Inflammatory macrophage (primary cell): ENCODE results near the gene MESP1.
A peak's percentile ranks its signal among the peaks of the same experiment; 100 is the strongest.

ENCODE experiments used
- DNase-seq, 2 donors: peaks; one replicate each; pipeline ENCODE4 v3.0.0-alpha.2; 2020 to 2022

Gene MESP1

DNA sequence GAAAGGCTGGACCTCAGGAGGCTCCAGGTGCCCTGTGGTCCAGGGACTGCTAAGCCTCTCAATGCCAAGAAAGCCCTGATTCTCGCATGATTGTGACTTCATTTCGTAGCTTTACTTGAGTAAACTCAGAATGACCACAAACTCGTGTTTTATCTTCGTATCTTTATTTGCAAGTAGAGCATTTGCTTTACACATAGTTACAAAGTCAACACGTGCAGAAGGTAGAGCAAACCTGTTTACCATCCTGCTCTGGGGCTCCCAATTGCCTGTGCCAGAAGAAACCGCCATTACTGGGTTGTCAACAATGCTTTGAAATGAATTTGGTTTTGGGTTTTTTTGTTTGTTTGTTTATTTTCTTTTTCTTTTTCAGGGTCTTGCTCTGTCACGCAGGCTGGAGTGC lies 5.8 kb upstream of the MESP1 start:
- DNase-seq: no peak

DNA sequence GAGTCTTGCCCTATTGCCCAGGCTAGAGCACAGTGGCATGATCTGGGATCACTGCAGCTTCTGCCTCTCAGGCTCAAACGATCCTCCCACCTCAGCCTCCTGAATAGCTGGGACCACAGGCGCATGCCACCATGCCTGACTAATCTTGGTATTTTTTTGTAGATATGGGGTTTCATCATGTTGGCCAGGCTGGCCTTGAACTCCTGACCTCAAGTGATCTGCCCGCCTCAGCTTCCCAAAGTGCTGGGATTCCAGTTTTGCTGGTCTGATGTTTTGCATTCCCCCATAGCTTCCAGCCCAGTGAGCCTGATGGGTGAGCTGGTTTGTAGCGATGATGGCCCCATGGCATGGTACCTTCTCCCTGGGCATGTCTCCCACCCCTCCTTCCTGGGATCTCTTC lies 4.7 kb upstream of the MESP1 start:
- no peak for DNase-seq

DNA sequence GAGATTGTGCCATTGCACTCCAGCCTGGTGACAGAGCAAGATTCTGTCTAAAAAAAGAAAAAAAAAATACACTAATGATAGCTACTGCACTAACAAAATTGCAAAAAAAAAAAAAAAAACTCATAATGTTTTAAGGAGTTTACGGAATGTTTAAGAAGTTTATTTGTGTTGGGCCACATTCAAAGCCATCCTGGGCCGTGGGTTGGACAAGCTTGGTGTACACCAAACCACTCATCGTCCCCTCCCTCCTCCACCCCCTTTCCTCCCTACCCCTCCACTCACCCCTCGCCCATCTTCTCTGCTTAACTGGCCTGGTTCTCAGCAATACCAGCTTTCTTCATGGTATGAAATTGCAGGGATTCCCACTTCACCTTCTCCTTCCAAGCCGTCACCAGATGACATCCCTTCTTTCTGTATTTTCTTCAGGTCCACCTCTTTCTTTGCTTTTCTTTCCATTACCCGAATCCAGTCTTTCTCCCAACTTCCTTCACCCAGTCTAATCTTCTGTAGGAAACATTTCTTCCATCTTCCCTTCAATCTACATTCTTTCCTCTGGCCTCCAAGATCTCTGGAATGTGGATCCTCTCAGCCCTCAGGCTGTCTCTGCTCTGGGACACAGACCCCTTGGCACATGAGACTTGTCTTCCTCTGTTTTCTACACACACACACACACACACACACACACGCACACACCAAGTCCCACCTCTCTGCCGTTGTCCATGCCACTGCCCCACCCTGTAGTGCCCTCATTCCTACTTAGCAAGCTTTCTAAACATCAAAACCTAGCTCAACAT lies 3.5 kb upstream of the MESP1 start:
- no peak for DNase-seq

GRCh38 chr15:89753855-89754254 lies 2.8 kb upstream of the MESP1 start:
- DNase-seq: no peak

DNA sequence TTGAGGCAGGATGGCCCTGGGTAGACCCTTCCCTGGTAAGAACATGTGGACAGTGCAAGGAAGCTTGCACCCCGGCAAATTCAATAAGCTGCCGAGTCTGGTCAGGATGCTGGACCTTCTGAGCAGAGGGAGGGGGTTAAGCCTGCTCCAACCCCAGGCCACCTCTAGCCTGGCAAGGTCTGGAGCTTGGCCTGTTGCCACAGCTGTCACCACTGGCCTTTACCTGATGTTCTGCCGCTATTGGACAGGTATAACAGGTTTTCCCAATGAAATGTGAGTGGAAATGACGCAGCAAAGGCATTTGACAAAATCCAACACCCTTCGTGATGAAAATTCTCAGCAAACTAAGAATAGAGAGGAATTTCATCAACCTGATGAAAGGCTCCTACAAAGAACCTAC lies 699 bp upstream of the MESP1 start:
- DNase-seq: no peak

- peak in 1 of 2 donors; percentile 5 for DNase-seq
Measured at GRCh38 chr15:89749951-89750559, 994 bp downstream of the MESP1 start.

DNA sequence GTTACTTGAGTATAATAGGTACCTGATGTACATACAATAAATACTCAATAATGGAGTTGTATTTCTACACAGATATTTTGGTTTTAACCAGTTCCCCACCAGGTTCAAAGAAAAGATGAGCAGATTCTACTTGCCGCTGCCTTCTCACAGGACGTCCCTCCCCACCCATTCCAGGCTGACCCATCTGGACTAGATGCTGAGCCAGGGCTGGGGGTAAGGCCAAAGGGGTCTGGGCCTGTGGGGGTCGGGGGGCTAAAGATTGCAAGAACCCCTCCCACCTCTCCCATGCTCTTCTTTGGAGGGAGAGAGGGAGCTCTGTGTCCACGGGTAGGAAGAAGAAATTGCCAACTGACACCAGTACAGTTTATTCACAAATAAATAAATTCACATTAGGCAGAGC lies 1.5 kb downstream of the MESP1 start:
- DNase-seq: no peak

- DNase-seq: no peak
Measured at GRCh38 chr15:89749054-89749453, 2.0 kb downstream of the MESP1 start.

DNA sequence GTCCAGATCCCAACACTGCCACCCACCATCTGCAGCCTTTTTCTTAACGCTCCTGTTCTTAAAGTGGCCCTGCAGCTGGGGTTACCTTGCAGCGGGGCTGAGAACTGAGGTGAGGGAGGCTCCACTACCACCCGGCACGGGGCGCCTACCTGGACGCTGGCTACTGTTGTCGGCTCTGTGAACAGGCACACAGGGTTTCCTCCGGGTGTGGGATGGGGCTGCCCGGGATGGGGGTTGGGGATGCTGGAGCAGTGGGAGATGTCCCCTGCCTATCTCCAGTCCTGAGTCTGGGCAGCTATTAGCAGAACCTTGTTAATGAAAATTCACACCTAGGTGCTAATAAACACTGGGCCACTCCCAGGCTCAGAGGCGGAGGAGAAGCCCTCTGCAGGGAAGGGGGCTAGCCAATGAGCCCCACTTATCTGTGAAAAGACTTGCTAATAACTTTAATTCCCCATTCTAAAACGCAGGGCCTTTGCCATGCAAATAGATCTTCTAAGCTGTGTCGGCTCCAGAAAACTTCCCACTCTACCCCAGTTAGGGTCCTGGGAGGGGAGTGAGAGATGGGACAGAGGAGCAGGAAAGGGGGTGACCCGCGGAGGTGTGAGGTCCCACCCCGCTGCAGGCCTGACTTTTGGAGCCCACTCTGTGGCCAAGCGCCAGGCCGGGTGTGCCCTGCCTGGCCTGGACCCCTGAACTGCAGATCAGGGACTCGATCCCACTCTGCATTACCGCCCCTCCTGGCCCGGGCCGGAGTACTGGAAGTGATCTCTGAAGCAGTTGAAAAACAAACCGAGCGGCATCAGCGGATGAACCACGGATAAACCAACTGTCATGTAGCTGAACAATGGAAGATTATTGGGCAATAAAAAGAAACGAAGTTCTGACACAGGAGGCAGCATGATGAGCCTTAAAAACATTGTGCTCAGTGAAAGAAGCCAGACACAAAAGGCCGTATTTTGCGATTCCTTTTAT lies 3.1 kb downstream of the MESP1 start:
- no peak for DNase-seq

DNA sequence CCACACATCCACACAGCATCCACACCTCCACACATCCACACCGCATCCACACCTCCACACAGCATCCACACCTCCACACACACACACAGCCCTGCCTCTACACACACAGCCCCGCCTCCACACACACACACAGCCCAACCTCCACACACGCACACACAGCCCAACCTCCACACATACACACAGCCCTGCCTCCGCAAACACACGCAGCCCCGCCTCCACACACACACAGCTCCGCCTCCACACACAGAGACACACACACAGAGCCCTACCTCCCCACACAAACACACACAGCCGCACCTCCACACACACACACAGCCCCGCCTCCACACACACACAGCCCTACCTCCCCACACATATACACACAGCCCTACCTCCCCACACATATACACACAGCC lies 4.7 kb downstream of the MESP1 start:
- no peak for DNase-seq

DNA sequence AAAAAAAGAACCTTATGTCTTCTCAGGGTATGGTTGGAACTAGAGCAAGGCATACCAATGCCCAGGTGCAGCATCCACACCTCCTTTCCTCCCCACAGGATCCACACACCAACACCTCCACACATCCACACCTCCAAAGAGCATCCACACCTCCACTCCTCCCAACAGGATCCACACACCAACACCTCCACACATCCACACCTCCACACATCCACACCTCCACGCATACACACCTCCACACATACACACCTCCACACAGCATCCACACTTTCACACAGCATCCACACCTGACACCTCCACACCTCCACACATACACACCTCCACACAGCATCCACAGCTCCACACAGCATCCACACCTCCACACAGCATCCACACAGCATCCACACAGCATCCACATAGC lies 5.3 kb downstream of the MESP1 start:
- DNase-seq: no peak

DNA sequence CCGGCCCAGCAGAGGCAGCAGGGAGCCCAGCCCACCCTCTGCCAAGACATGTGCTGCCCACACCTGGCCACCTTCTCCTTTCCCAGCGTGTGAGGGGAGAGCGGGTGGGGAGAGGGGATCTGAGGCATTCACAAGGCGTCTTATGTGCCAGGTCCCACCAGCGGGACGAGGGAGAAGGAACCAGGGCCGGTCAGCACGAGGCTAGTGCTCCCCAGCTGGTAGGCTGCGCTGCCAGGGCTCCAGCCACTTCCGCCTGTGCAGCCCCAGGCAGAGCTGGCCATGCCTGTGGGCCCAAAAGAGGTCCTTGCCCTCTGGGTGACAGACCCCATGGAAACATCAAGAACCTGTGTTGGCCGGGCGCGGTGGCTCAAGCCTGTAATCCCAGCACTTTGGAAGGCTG lies 5.9 kb downstream of the MESP1 start:
- DNase-seq: no peak

GRCh38 chr15:89743594-89743993 lies 7.5 kb downstream of the MESP1 start:
- DNase-seq: no peak

- DNase-seq: no peak
Measured at GRCh38 chr15:89743011-89743410, 8.0 kb downstream of the MESP1 start.

DNA sequence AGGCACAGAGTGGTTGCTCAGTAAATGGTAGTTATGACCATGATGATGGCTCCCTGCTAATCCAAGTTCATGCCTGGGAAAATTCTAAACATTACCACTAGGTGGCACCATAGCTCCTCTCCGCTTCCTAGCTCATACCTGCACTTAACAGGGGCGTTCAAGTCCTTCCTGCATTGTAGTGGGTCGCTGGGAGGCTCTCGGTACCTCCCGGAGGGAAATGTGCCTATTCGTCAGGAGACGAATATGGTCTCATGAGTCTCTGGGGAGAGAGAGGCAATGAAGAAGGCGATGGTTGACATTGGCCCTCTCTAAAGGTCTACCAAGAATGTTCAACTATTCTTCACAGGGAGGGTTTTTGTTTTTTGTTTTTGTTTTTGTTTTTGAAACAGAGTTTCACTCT lies 10.9 kb downstream of the MESP1 start:
- DNase-seq: peak; percentile 68 to 69

GRCh38 chr15:89735773-89736172 lies 15.3 kb downstream of the MESP1 start:
- no peak for DNase-seq

GRCh38 chr15:89732451-89733172 lies 18.4 kb downstream of the MESP1 start:
- DNase-seq: no peak

DNA sequence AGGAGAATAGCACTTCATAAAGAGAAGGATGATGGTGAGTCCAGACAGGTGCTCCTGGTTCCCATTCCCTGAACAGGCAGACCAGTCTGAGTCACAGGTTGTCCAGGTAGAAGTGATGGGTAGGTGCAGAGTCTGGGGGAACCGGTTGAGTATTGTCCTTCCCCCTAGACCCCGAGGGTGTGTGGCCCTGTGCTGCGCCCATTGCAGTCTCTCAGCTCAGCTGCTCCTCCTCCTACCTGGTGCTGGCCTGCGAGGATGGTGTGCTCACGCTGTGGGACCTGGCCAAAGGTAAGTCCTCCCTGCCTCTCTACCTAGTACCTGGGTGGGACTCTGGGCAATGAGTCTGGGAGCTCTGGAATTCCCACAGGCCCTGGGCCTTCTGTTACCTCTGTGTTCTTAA lies 19.8 kb downstream of the MESP1 start:
- DNase-seq: no peak

- DNase-seq: no peak
Measured at GRCh38 chr15:89728254-89728653, 22.8 kb downstream of the MESP1 start.

GRCh38 chr15:89725064-89725463 lies 26.0 kb downstream of the MESP1 start:
- no peak for DNase-seq

DNA sequence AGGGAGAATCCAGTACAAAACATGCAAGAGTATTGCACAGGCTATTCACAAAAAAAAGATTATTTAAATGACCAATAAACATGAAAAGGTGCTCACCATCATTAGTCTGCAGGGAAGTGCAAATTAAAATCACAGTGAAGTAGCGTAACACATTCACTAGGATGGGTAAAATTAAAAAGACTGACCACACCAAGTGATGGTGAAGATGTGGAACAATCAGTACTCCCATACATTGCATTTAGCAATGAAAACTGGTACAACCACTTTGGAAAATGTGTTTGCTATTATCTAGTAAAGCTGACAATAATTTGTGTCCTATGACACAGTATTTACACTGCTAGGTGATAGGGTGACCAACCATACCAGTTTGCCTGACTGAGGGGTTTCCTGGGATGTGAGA lies 26.4 kb downstream of the MESP1 start:
- DNase-seq: no peak

DNA sequence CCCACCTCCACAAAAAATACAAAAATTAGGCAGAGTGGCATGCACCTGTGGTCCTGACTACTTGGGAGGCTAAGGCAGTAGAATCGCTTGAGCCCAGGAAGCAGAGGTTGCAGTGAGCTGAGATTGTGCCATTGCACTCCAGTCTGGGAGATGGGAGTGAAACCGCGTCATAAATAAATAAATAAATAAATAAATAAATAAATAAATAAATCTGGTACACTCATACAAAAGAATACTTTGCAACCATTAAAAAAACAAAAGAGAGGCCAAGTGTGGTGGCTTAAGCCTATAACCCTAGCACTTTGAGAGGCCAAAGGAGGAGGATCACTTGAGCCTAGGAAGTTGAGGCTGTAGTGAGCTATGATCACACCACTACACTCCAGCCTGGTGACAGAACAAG lies 28.0 kb downstream of the MESP1 start:
- no peak for DNase-seq

GRCh38 chr15:89714775-89715174 lies 36.3 kb downstream of the MESP1 start:
- peak; percentile 79 to 90 for DNase-seq
